ENCODE data around the gene LUC7L3.

The LUC7L3 gene

DNA sequence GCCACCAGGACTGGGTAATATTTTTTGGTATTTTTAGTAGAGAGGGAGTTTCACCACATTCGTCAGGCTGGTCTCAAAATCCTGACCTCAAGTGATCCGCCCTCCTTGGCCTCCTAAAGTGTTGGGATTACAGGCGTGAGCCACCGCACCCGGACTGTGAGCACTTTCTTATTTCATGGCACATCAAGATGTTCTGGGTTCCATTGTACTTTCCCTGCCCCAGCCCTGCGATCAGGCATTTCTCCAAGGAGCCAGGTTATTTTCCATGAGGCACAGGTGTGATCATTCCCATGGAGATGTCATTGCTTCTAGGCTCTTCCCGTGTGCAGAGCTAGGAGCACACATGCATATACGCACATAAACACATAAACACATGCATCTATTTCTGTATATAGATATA, 50.5 kb downstream of the LUC7L3 start:
- in situ Hi-C loops (cut with HindIII; ENCODE audit: low pct_ligation_motif_present, low pct_unique_long_range_greater_than_20kb, low sequenced_read_pairs), result no loop called here
- no peak for DNase-seq

DNA sequence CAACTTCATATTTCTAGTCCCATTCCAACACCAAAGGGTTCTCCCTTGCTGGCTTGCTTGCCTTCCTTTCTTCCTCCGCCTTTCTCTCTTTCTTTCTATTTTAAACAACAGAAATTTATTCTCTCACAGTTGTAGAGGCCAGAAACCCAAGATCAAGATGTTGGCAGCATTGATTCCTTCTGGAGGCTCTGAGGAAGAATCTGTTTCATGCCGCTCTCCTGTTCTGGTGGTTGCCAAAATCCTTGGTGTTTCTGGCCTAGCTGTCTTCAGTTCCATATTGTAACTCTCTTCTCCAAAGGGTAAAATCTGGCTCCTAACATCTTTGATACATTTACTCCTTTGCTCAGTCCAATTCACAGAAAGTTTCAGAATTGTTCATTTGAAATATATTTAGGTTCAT, 50.9 kb downstream of the LUC7L3 start:
- DNase-seq, result no peak
- in situ Hi-C loops (cut with HindIII; ENCODE audit: low pct_ligation_motif_present, low pct_unique_long_range_greater_than_20kb, low sequenced_read_pairs), result no loop called here

DNA sequence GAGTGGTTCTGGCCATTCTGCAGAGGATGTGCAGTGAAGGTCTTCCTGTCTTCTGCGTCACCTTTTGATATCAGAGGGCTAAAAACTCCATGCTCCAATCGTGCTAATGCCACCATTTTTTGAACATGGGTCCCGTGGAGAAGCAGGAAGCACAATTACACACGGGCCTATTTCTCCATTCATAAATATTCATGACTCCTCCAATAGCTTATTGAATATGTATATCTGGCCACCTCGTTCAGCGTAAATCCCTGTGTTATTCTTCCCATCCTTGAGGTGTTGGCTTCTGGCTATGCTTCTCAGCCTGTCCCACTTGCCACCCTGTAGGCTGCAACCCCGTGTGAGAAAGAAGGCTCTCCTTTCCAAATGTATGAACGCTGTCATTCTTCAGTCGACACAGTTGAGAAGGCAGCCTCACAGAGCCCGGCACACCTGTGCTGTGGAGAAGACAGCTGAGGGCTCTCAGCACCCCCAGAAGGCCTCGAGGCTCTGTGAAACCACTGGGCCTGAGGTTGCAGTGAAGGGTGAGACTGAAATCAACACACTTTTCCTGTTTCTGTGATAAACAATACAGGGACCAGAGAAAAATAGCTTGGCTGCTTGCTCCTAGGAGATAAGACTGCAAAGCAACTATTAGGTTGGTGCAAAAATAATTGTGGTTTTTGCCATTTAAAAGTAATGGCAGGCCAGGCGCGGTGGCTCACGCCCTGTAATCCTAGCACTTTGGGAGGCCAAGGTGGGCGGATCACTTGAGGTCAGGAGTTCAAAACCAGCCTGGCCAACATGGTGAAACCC, 52.8 kb downstream of the LUC7L3 start:
- no peak for DNase-seq
- in situ Hi-C loops (cut with HindIII; ENCODE audit: low pct_ligation_motif_present, low pct_unique_long_range_greater_than_20kb, low sequenced_read_pairs), result no loop called here

DNA sequence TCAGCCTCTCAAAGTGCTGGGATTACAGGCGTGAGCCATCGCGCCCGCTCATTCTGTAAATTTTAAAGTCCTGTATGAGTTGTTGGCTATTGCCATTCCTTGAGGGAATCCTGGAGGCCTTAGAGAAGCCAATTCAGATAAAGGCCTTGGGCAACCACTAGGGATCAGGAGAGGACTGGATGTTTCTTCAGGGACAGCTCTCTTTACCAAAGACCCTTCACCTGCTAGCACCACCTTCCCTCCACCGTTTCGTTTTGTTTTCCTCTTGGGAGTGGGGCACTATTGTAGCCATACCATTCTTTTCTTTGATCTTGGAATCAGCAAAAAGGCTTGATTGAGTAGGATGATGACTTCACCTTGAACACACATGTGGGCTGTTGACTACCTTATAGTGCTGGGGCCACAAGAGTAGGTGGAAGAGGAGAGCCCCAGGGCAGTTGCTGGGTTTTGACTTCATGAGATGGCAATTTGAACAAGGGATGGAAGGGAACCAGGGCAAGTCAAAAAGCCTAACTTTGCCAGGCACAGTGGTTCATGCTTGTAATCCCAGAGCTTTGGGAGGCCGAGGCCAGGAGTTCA, 54.9 kb downstream of the LUC7L3 start:
- DNase-seq, result no peak
- in situ Hi-C loops (cut with HindIII; ENCODE audit: low pct_ligation_motif_present, low pct_unique_long_range_greater_than_20kb, low sequenced_read_pairs), result no loop called here

DNA sequence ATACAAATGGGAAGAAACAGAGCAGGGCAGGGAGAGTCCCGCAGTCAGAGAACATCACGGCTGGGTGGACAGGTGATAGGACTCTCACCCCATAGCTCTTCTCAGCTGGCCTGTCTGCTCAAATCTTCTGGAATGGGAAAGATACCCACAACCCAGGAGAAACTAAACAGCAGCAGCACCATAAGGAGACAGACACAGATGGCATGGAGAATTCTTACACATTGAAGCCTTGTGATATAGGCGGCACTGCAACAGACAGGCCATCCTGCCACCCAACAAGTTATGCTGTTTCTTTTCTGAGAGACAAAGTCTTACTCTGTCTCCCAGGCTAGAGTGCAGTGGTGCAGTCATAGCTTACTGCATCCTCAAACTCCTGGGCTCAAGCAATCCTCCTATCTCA, 56.5 kb downstream of the LUC7L3 start:
- in situ Hi-C loops (cut with HindIII; ENCODE audit: low pct_ligation_motif_present, low pct_unique_long_range_greater_than_20kb, low sequenced_read_pairs), result no loop called here
- no peak for DNase-seq

DNA sequence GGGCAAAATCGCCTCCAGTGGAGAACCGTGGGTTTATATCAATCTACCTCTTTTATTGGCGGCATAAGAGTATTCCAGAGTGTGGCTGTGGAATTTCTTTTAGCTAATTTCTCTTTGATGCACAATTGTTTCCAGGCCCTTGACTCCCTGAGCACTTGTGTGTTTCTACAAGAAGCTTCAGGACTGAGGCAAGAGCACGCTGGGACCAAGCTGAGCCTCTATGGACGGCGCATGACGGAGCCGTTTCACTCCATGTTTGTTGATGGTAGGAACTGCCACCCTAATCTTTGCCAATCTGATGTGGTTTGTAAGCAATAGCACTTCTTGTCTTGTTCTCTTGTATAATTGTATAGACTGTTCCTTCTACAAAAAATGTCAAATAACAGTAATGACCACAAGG, 59.1 kb downstream of the LUC7L3 start:
- no peak for DNase-seq
- in situ Hi-C loops (cut with HindIII; ENCODE audit: low pct_ligation_motif_present, low pct_unique_long_range_greater_than_20kb, low sequenced_read_pairs), result no loop called here

DNA sequence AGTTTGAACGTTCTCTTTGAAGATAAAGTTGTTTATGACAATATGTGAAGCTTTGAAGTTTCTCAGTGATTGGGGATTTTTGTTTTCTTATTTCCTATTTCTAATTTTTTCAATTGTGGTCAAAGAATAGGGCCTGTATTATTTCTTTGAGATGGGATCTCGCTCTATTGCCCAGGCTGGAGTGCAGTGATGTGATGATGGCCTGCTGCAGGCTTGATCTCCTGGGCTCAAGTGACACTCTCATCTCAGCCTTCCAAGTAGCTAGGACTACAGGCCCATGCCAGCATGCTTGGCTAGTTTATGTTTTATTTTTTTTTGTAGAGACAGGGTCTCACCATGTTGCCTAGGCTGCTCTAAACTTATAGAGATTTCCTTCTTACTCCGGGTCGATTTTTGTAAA, 59.6 kb downstream of the LUC7L3 start:
- in situ Hi-C loops (cut with HindIII; ENCODE audit: low pct_ligation_motif_present, low pct_unique_long_range_greater_than_20kb, low sequenced_read_pairs), result no loop called here
- no peak for DNase-seq

DNA sequence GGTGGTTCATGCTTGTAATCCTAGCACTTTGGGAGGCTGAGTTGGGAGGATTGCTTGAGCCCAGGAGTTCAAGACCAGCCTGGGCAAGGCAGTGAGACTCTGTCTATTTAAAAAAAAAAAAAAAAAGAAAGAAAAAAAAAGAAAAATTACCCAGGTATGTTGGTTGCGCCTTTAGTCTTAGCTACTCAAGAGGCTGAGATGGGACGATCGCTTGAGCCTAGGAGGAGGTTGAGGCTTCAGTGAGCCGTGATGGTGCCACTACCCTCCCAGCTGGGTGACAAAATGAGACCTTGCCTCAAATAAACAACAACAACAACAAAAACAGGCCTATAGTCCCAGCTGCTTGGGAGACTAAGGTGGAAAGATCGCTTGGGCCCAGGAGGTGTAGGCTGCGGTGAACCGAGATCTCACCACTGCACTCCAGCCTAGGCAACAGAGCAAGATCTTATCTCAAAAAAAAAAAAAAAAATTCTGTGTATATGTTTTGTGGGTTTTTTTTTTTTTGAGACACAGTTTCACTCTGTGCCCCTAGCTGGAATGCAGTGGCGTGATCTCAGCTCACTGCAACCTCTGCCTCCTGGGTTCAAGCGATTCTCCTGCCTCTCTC, 60.4 kb downstream of the LUC7L3 start:
- DNase-seq, result no peak
- in situ Hi-C loops (cut with HindIII; ENCODE audit: low pct_ligation_motif_present, low pct_unique_long_range_greater_than_20kb, low sequenced_read_pairs), result no loop called here

DNA sequence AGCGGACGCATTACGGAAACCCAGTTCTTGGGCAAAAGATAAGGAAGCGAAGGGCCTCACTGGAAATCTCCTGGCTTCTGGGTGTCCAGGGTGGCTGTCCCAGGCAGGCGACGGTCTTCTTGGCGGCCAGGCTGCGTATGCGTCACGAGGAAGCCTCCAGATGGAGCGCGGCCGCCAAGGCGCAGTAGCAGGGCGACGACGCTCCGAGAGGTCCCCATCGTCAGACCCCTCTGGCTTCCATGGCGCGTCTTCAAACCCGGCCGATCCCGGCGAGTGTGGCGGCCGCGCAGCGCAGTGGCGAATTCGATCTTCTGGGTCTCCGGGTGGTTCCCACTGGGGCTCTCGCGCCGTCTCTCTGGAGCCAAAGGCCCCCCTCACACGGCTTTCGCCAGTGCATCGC, 61.8 kb downstream of the LUC7L3 start:
- DNase-seq, result no peak
- in situ Hi-C loops (cut with HindIII; ENCODE audit: low pct_ligation_motif_present, low pct_unique_long_range_greater_than_20kb, low sequenced_read_pairs), result no loop called here

DNA sequence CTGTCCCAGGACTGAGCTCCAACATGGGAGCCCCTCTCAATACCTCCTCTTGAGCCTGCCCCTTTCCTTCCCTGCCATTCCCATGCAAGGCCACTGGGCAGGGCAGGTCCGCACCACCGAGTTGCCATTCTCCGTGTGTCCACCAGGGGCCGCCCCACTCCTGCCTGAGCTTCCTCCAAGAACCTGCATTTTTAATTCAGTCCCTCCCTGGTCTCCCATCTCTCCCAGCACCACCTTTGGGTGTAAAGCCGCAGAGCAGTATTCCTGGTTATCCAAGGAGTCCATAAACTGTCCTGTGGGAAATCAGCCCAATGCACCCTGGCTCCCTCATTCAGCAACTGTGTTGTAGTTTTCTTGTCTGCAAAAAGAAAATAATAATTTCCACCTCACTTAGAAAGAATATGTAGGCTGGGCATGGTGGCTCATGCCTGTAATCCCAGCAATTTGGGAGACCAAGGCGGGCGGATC, 63.8 kb downstream of the LUC7L3 start:
- peak; percentile 87 for DNase-seq
- in situ Hi-C loops (cut with HindIII; ENCODE audit: low pct_ligation_motif_present, low pct_unique_long_range_greater_than_20kb, low sequenced_read_pairs), result no loop called here

DNA sequence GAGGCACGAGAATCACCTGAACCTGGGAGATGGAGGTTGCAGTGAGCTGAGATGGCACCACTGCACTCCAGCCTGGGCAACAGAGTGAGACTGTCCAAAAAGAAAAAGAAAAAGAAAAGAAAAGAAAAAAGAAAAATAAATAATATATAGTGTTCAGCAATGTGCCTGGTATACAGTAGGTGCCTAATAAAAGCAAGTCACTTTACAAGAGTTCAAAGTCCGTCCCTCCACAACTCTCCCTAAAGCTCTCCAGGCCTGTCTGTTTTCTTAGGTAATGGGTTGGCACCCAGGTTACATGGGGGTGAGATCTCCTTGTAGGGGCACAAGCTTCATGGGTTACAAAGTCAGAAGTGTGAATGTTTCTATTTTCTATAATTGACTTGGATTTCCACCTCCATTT, 64.5 kb downstream of the LUC7L3 start:
- in situ Hi-C loops (cut with HindIII; ENCODE audit: low pct_ligation_motif_present, low pct_unique_long_range_greater_than_20kb, low sequenced_read_pairs), result no loop called here
- DNase-seq, result no peak

DNA sequence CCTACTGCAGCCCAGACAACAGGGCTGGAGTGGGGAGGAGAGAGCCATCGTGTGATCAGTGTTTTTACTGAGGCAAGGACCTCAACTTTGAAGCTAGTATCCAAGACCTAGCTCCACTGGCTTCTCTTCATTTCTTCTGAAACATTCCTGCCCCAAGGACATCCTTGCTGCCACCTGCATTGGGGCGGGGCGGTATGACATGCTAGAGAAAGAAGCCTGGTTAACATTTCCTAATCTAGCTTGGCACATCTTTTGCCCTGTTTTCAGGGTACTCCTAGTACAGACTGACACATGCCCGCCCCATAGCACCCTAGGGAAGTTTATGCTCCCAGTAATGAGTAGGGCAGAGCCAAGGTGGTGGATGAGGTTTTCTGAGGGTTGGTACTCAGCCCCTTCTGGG, 65.7 kb downstream of the LUC7L3 start:
- DNase-seq, result no peak
- in situ Hi-C loops (cut with HindIII; ENCODE audit: low pct_ligation_motif_present, low pct_unique_long_range_greater_than_20kb, low sequenced_read_pairs), result no loop called here

DNA sequence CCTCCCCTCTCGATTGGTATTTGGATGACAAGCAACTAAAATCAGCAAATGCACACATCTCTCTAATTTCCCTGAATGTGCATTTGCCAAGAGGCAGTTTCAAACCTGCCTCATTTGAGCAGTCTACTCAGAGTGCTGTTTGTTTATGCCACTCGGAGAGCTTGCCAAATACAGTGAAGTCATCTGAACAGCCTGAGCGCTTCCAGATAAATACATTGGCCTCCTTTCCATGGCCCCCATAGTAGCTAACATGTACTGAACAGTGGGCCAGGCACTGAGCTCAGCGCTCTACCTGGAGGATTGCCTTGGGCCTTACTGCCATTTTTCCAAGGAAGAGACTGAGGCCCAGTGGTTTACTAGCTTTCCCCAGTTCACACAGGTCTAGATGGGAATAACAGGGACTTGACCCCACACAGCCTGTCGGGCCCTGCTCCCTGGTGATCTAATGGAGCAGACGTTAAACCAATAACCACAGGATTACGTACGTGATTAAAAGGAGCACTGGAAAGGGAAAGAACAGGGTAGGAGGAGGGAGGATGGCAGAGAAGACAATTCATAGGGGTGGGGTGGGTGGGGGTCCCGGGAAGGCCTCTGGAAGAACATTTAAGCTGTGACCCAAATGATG, 66.7 kb downstream of the LUC7L3 start:
- DNase-seq, result no peak
- in situ Hi-C loops (cut with HindIII; ENCODE audit: low pct_ligation_motif_present, low pct_unique_long_range_greater_than_20kb, low sequenced_read_pairs), result no loop called here

DNA sequence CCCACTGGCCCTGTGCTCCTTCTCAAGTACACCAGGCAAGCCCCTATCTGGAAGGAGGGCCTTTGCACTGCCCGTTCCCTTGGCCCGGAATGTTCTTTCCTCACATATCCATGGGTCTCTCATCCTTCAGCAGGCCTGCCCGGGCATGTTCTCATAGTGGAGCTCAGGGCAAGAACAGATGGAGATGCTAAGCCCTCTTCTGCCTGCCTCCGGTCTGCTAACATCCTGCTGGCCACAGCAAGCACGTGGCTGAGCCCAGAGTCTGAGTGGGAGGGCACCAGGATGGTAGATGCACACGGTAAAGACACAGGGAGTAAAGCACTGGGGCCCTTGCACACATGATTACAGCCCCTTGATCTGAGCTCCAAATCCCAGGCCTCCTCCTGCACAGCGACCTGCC, 67.7 kb downstream of the LUC7L3 start:
- in situ Hi-C loops (cut with HindIII; ENCODE audit: low pct_ligation_motif_present, low pct_unique_long_range_greater_than_20kb, low sequenced_read_pairs), result no loop called here
- DNase-seq, result no peak

DNA sequence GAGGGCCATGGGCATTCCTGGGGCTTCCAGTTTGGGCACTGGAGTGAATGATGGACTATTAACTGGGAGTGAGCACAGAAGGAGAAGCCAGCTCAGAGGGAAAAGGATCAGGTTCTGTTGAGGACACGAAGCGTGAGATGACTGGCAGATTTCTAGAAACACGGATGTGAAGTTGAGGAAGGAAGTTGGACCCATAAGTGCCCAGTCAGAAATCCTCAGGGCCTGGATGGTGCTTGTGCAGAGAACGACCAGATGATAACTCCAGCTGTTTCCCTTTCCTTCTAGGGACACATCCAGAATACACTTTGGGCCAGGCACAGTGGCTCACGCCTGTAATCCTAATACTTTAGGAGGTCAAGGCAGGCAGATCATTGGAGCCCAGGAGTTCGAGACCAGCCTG, 71.2 kb downstream of the LUC7L3 start:
- in situ Hi-C loops (cut with HindIII; ENCODE audit: low pct_ligation_motif_present, low pct_unique_long_range_greater_than_20kb, low sequenced_read_pairs), result no loop called here

DNA sequence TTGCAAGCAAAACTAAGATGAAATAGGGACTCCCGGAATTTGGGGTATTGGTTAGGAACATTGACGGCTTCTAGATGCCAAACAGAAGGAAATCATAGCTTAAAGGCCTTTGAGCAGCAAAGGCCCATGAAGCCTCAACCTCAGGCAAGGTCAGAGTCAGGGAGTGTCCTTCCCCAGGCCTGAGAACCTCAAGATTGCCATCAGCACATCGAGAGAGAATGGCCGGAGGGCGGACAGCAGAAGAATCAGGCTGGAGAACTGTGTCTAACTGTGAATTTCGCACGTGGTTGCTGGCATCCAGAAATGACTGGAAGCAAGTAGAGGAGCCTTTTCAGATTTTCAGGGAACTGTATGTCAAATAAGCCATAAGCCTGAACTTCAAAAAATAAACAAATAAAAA, 72.7 kb downstream of the LUC7L3 start:
- in situ Hi-C loops (cut with HindIII; ENCODE audit: low pct_ligation_motif_present, low pct_unique_long_range_greater_than_20kb, low sequenced_read_pairs), result no loop called here
- no peak for DNase-seq

More for the DNA sequence above, 71.2 kb downstream of the LUC7L3 start:
- no peak for DNase-seq

DNA sequence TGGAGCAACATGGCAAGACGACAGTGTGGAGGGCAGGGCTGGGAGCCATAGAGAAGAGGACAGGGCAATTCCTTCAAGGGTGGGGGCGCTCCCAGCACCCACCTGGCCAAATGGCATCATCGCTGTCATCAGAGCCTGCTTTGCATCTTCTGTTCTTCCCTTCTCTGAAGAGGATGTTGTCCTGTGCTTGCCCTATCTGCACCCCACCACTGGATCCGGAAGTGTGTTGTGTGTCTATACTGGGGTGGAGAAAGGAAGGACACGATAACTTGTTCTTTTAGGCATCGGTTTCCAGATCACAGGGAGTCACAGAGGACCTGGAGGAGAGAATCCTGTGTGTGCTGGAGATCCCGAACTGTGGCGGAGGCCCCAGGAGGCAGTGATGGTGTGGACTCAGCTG, 73.6 kb downstream of the LUC7L3 start:
- DNase-seq, result no peak
- in situ Hi-C loops (cut with HindIII; ENCODE audit: low pct_ligation_motif_present, low pct_unique_long_range_greater_than_20kb, low sequenced_read_pairs), result no loop called here

DNA sequence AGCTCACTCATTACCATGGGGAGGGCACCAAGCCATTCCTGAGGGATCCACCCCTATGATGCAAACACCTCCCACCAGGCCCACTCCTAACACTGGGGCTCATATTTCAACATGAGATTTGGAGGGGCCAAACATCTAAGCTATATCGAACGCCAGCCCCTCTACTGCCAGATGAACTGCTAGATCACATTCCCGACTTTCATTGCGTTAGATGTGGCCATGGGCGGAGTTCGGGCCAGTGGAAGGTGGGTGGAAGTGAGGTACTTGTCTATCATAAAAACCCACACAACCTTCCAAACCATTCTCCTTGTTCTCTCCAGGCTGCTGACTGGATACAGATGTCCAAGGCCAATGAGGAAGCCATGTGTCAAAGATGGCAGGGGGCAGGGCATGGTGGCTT, 75.0 kb downstream of the LUC7L3 start:
- DNase-seq, result no peak
- in situ Hi-C loops (cut with HindIII; ENCODE audit: low pct_ligation_motif_present, low pct_unique_long_range_greater_than_20kb, low sequenced_read_pairs), result no loop called here

DNA sequence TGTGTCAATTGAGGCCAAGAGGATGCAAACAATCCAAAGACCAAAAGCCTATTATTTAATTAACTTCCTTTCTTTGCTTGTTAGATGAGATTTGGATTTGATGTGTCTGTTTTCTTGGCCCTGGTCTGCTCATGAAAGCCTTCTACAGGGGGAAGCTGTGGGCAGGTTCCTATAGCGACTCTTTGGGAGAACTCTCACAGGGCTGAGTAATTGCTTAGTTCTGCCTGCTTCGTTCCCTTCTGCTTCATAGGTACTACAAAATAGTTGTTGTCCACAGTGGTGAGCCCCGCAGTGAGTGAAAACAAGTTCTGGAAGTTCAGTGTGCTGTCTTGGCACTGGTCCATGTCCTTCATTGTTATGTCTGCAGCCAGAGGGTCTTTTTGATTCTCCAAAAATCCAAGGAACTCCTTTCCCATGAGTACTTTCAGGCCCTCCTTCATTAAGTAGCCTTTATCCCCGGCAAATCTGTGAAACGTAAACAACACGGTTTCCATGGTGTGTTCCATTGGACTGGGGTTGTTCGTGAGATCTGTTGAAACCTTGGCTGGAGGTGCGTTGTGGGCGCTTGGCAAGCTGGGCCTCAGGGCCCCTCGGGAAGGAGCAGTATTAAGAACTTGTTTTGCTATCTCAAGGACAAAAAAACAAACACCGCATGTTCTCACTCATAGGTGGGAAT, 77.9 kb downstream of the LUC7L3 start:
- in situ Hi-C loops (cut with HindIII; ENCODE audit: low pct_ligation_motif_present, low pct_unique_long_range_greater_than_20kb, low sequenced_read_pairs), result no loop called here
- DNase-seq, result no peak

Measured in ACHN (cell line).